Daoy (cell line): Measurements from ENCODE around the gene CALHM4. TPM values are rescaled to one million over a fixed set of nuclear protein-coding genes. Genes with fewer than 3 reads are reported as not detected.

Experiments used
- DNase-seq: peaks from one replicate; pipeline ENCODE4 v3.0.0-alpha.2; 2015; ENCODE audit warnings: low read depth
- total RNA-seq: library from RNA; depleted of rRNA; stranded (reverse); fragments of >200 nt; shearing (Covaris generic); gene quantifications from 2 replicates; pipeline ENCODE4 v1.2.3, GENCODE V29; 2014; rRNA removed

Gene CALHM4, protein sequence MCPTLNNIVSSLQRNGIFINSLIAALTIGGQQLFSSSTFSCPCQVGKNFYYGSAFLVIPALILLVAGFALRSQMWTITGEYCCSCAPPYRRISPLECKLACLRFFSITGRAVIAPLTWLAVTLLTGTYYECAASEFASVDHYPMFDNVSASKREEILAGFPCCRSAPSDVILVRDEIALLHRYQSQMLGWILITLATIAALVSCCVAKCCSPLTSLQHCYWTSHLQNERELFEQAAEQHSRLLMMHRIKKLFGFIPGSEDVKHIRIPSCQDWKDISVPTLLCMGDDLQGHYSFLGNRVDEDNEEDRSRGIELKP
- total RNA-seq = not detected in 2 replicates

DNA sequence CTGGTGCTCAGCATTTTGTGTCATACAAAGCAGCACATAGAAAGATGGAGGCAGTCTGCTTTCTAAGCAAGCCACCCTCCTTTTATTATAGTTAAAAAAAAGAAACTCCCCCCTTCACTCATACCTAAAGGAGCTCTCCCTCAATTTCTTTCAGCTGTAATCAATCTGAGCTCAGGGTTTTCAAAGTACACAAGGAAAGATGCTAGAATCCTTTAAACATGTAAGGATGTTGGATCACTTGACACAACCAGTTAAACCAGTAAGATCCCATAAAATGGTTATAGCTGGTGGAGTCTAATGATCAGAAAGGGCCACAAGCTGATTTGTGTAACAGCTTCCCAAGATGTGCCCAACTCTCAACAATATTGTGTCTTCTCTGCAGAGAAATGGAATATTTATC lies at the start of gene CALHM4:
TSS of gene CALHM4 (plus strand) at position 301 of the 400 bp plus-strand sequence. CDS start at position 344, 43 bp downstream.
- DNase-seq = no peak

DNA sequence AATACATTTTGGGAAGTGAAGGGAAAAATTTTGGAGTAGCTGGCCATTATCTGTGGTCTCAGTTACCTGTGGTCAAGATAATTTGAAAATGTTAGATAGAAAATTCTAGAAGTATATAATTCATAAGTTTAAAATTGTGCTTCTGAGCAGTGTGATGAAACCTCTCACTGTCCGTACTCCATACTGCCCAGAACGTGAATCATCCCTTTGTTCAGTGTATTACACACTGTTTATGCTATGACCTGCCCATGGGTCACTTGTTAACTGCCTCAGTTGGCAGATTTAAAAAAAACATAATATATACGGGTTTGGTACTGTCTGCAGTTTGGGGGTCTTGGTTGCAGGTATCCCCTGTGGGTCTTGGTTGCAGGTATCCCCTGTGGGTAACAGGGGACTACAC lies 46.2 kb upstream of the CALHM4 start:
- no peak for DNase-seq

DNA sequence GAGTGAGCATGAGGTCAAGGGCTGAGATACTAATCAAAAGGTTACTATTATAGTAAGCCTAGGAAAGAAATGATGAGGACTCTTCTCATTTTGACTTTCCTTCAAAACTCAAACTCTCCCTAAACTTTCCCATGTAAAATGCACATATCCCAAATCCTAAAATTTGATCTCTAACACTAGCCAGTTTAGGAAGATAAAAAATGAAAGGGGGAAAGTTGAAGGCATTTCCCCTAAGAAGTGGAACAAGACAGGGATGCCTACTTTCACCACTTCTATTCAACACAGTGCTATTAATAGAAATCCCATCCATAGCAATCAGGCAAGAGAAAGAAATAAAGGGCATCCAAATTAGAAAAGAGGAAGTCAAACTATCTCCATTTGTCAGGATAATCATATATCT lies 45.0 kb upstream of the CALHM4 start:
- DNase-seq = no peak

DNA sequence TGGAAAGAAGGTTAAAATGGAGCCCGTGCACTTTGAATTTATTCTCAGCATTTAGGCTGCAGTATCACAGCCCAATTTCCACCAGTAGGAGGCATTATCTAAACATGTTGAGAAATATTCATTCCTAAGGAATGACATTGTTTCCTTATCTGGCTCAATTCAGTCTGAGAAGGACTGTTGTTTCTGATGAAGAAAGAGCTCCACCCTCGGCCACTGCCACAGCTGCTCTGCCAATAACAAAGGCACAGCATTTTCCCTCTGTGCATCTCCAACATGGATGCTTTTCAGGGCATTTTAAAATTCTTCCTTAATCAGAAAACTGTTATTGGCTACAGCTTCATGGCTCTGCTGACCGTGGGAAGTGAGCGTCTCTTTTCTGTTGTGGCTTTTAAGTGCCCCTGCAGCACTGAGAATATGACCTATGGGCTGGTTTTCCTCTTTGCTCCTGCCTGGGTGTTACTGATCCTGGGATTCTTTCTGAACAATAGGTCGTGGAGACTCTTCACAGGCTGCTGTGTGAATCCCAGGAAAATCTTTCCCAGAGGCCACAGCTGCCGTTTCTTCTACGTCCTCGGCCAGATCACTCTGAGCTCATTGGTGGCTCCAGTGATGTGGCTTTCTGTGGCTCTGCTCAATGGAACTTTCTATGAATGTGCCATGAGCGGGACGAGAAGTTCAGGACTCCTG lies 42.0 kb upstream of the CALHM4 start, which contains the start of gene CALHM5:
TSS of gene CALHM5 (plus strand) at position 216 of the 687 bp plus-strand sequence. CDS start at position 274, 58 bp downstream.
- peak; percentile 82 for DNase-seq

DNA sequence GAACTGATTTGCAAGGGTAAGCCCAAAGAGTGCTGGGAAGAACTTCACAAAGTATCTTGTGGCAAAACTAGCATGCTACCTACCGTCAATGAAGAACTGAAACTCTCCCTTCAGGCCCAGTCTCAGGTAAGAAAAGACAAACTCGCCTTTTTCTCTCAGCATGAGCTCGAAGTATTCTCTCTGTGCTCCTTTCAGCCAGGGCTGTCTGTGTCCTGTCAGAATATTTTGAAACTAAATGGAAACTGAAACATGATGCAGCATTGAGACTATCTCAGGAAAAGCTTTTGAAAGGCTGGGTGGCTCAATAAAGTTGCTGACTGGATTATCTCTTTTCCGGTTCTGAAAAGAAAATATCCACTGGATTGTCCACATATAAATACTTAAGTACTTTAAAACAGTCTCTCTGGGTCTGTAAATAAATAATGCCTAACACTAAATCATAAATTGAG lies 41.4 kb upstream of the CALHM4 start:
- peak; percentile 18 for DNase-seq

DNA sequence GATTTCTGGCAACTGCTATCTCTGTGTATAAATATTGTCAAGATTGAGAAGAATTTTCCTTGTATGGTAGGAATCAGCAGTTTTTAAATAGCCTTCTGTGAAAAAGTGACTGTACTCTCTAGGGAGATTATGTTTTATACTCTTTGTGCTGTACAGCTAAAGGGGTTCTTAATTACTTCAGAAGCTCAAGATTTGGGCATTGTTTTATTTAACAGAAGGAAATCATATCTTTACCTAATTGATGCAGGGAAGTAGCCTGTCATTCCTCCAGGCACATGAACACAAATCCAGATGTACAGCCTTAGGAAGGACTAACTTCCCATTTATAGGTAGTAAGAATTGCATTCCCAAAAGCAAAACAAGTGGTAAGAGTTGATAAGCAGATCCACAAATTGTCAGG lies 40.8 kb upstream of the CALHM4 start:
- DNase-seq = no peak

DNA sequence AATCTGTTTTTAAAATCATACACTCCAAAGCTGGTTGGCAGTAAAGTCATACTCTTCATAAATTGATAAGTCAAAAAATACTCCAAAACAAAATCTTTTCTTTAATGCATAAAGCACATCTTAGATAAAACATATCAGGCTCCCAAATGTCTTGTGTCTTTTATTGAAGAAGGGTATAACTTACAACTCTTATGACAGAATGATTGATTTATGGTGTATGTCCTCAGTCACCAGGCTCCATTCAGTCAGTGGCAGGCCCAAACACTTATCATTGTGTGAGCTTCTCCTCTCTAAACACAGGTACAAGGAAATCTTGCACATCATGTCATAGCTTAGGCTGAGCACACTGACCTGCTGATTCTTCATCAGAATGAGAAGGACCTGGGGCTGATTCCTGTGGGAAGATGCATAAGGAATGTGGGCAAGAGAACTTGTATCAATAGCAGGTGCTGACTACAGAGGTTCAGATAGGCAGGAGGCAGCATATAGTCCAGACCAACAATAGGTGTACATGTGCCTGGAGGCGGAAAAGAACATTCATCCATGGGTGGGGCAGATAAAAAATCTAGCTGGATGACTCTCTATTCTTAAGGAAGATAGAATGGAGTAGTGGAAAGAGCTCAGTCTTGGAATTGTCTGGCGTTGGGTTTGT lies 40.2 kb upstream of the CALHM4 start:
- no peak for DNase-seq

DNA sequence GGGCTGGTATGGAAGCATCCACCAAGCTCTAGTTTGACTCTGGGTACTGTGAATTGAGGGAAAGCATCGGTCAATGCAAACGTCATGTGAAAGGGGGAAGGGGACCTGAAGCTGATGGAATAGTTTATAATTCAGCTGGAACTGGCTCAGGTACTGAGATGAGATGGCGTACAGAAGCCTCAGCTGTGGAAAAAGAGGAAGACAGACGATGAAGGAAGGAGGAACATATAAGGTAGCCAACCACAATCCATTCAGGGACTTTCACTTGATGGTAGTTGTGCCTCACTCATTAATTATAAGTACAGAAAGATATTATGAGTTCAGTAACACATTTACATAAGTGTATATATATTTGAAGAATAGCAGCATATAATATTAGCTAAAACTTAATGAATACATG lies 39.4 kb upstream of the CALHM4 start:
- no peak for DNase-seq

DNA sequence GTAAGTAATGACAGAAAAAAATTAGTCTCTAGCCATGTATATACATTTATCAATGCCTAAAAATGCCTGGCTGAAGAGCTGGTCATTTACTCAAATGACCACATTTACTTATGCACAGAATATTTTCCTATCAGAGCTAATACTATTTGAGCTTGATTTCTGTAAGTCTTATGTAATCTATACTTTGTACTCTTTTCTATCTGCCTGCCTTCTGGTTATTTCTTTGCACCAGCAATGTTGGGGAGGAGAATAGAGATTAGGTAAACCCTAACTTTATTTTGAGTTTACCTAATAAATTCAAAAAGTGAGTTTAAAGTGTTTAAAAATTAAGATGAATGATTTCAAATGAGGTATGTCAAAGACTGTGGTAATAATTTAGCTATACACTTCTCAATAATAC lies 38.4 kb upstream of the CALHM4 start:
- DNase-seq = no peak

DNA sequence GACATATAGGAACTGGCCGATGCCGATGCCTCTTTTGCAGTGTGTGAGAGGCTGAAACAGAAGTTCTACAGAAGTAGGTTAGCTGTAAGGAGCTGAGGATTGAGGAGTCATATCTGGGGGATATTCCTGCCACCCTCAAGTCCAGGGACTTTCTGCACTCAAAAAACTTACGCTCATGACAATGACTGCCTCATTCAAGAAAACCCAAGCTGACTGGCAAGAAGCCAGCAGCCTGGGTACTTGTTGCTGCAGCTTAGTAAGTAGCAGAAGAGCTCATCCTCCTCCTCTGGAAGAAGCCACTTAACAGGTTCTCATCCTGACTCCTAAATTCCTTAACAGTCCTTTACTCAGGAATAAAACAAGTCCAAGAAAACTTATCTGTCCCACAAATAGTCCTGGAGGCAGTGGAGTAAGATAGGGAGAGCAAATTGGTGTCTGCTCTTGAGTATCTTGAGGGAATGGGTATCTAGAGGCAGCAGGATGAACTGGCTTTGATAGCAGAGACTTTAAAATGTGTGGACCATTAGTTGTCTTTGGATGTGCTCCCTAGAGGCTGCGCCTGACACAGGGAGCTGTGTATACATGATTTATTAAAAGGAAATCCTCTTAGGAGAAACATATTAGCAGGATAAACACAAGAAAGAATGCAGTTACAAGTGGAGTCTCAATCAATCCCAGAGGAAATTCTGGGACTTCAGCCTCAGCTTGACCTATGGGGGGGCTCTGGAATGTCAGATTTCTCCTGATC lies 34.8 kb upstream of the CALHM4 start:
- DNase-seq = no peak

DNA sequence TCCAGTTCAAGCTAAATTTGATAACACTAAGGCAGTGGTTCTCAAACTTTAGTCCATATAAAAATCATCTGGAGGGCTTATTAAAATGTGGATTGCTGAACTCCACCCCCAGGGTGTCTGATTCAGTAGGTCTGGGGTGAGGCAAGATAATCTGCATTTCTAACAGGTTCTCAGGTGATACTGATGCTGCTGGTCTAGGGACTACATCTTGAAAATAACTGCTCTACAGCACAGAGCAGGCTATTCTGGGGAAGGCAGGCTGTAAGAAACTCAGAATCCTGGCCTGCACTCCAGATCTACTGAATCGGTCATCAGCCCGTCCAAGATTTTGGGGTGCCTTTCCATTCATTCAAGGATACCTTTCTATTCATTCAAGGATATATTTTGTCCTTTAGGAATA lies 30.7 kb upstream of the CALHM4 start:
- no peak for DNase-seq

DNA sequence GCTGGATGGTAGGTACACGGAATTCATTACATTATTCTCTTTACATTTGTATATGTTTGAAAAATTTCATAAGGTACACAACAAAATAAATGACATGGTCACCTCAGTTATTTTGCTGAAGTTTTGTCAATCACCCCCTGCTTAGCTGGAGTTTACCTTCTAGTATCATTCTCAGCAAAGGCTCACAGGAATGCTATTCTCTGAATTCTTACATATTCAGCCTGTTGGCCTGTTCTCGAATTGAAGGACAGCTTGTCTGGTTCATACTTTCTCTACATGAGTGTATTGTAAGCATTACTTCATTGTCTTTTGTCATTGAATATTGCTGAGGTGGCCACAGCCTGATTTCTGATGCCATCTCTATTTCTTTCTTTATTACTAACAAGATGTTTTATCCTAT lies 29.3 kb upstream of the CALHM4 start:
- DNase-seq = no peak

DNA sequence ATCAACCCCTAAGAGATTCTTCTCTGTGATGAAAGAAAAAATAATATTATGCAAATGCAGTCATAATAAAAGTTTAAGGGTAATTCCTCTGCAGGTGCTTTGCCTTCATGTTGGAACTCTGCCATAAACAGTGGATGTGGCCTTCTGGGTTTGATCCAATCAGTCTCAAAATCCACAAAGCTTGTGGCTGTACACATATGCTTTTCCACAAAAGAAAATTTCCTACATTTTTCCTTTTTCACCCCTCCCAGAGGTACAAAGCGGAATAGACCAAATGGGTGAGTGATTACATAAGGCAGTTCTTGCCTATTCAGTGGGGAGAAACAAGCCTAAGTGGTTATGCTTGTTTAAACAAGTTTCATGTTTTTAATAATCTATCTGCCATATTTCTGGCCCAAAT lies 25.4 kb upstream of the CALHM4 start:
- DNase-seq = no peak

DNA sequence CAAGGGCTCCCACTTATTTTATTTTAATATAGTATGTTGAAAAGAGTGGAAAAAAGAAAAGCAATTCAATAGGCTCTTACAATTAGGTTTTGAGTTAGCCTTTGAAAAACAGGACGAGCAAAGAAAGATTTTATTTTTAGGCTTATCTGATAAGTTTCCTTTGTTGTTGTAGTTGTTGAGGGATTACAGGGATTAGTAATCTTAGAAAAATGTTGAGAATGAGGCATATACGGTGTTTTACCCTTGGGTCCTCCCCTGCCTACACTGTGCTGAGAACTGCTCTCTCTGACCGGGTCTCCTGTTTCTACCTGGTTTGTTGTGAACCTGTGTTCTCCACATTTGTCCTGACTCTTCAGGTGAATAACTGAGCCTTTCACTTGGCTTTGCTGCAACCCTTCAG lies 24.8 kb upstream of the CALHM4 start:
- DNase-seq = no peak

DNA sequence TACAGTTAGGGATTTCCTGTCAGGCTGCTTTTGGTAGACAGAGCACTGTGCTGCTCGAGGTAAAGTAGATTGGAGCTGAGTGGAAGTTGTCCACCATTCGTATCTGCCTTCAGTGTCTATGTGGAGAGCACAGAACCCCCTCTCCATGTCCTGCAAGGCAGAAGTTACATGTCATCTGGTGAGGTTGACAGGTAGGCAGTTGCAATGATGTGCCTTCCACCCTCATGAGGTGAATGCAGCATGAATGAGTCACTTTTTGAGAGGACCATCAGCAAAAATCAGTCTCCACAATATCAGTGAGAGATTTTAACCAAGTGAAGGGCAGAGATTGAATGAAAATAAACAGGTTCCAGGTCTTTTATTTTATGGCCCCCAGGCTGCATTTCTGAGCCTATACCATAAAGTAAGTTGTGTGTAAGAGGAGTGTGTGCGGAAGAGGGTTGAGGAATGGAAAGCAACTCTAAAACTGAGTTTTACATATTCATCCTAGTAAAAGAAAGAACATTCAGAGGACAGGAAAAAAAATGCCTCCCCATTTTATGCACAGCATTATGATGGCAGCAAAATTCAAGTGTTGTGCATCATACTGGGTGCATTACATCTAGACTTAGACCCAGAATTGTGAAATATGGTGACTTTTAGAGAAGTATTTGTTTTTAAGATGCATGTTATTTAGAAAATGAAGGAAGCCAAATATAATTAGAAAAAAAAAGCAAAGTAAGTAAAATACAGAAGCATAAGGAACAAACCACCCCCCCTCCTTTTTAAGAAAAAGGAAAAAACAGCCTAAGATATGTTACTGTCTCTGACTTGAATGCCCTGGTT lies 23.9 kb upstream of the CALHM4 start:
- DNase-seq = no peak

DNA sequence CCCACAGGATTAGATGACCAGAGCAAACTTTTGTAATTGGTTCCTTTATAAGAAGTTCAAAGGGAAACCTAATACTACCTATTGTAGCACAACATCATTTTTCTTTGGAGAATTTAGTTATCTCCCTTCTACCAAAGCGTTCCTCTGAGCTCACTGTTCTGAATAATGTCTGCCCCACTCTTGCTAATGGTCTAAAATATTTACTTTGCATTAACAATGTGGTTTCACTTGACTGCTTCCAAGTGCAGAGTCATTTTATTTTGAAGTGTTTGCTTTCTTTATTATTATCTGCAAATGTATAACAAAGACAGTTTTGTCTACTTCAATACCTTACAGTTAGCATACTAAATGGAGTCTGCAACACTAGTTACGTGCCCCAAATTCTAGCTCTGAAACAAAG lies 23.1 kb upstream of the CALHM4 start:
- DNase-seq = peak; percentile 51

DNA sequence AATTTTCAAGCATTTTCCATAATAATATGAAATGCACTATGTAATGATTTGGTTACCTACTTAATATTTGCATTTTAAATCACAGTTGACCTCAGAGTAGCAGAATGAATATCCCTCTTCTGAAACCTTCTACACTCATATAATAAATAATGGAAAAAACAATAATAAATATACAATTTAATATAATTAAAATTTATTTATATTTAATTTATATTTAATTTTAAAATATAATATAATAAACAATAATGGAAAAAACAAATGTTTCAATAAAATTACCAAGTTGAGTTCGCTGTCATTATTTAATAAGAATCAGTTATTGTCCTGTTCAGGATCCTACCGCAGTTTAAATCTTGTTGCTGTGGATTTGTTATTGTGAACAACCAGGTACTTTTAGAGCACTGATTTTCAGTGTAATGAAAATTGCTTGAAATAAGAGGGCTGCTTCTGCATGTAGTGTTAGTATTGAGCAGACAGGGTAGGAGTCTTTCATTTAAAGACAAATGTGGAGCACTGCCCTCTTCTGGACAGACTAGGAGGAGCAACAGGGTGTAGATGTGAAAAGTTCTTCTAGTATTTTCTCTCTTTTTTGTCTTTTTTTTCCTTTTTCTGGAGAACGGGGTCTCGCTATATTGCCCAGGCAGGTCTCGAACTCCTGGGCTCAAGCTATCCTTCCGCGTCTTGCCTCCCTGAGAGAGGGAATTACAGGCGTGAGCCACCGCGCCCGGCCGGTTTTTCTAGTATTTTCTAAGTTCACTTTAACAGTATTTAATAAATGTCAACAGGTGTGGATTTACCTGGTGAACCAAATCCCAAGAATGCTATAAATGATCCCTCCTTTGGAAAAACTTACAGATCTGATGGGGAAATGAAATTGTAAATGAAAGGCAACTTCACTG lies 21.6 kb upstream of the CALHM4 start:
- peak; percentile 66 for DNase-seq

DNA sequence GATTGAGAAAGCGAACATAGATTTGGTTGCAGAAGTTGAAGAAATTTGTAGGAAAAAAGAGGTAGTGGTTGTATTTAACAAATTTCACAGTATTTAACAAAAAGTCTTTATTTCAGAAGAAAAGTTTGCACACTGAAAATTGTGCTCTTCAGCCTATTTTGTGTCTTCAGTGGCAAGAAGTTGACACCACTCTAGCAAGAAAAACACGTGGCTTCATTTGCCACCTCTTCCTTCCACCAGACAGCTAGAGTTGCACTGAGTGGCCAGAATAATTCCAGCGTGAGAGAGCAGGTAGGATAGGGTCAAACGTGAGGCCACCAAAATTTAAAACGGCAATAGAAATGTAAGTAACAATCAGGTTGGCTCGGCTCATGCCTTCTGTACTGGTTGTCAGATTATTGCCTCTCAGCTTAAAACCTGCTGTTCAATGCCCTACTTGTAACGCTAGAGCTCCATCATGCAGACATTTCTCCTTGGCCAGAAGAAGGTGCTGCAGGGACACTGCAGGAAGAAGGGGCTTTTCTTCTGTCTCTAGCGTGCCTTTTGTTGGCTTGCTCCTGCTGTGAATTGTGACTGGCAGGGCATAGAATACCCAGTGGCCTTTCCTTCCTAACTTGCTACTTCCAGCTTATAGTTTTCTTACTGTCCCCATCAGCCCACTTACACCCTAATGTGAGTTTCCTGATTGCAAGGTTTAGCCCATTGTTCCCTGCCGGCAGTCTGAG lies 20.2 kb upstream of the CALHM4 start:
- DNase-seq = no peak

DNA sequence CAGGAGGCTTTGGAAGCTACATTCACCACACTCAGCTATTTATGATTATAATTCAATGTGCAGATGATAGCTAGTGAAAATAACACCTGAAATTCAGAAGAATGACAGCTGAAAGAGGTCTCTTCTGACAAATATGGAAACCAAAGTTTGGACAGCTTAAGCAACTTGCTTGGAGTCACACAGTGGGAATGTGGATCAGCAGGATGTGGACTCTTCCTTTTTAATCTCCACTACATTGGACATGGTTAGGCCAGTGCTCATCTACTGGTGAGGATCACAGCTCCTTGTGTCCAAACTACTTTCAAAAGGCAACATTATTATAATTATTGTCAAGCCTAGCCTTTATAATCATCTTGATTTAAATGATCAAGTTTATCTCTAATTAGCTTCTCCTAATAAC lies 18.4 kb upstream of the CALHM4 start:
- no peak for DNase-seq
